GM12872 (cell line): ENCODE measurements around the gene CLTC.

Experiments
- TF ChIP-seq, protein P1 (sequence below): IDR thresholded peaks from 3 replicates; pipeline ENCODE4 v1.5.1; 2011; ENCODE audit warnings: low read depth, mild to moderate bottlenecking, low read length, moderate library complexity; ENCODE audit not compliant: insufficient read depth

The CLTC gene

DNA sequence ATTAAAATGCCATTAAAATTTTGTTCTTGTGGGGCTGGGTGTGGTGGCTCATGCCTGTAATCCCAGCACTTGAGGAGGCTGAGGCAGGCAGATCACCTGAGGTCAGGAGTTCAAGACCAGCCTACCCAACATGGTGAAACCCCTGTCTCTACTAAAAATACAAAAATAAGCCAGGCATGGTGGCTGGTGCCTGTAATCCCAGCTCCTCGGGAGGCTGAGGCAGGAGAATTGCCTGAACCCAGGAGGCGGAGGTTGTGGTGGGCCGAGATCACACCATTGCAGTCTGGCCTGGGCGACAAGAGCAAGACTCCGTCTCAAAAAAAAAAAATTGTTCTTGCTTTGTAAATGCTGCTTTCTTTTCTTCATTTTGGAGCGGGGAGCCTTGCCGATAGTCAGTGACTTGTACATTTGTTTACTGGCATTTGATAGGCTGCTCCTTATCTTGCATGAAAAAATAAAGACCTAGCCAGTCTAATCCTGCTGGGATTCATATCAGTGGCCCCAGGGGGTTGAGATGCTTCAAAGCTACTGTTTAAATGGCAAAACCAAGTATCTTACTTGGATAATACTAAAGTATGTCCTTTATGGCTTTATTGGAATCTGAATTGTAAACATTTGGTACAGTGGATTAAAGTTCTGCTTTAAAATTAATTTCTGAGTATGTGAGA lies 3.3 kb upstream of the CLTC start:
- TF ChIP-seq, protein P1, sequence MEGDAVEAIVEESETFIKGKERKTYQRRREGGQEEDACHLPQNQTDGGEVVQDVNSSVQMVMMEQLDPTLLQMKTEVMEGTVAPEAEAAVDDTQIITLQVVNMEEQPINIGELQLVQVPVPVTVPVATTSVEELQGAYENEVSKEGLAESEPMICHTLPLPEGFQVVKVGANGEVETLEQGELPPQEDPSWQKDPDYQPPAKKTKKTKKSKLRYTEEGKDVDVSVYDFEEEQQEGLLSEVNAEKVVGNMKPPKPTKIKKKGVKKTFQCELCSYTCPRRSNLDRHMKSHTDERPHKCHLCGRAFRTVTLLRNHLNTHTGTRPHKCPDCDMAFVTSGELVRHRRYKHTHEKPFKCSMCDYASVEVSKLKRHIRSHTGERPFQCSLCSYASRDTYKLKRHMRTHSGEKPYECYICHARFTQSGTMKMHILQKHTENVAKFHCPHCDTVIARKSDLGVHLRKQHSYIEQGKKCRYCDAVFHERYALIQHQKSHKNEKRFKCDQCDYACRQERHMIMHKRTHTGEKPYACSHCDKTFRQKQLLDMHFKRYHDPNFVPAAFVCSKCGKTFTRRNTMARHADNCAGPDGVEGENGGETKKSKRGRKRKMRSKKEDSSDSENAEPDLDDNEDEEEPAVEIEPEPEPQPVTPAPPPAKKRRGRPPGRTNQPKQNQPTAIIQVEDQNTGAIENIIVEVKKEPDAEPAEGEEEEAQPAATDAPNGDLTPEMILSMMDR = no peak

DNA sequence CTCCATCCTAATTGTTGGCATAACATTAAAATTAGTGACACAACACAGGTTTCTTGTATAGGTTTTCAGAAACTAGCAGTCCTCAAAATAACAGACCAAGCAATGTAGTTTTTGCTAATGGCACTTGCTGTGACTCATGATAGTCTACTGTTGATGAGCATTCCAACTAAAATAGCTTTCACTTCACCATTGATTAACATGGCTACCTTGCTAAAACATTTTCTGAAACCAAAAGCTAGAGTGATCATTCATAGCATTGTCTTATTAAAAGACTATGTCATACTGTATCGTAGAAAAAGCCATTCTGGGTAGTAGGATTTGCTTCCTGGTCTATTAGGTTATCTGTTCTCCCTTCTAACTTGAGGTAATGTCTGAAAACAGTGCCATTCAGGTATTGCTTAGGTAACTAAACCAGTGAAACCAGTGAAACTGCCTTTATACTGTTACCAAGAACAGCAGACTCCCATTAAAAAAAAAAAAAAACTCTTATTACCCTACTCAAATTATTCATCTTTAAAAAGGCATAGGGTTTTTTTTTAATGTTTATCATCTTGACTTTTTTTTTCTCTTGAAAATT lies 2.5 kb upstream of the CLTC start:
- TF ChIP-seq, protein P1 = no peak

DNA sequence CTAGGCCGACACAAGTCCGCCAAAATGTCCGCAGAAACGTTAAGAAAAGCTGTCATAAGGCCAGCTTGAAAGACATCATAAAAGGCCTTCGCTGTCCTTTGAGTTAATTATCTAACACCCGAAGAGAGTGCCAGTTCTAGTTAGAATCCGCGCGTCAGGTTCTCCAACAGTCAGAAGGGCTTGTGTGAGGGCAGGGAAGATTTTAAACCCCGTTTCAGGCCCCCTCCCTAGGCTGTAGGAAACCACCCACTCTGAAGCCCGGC lies 729 bp upstream of the CLTC start:
- TF ChIP-seq, protein P1 = no peak

DNA sequence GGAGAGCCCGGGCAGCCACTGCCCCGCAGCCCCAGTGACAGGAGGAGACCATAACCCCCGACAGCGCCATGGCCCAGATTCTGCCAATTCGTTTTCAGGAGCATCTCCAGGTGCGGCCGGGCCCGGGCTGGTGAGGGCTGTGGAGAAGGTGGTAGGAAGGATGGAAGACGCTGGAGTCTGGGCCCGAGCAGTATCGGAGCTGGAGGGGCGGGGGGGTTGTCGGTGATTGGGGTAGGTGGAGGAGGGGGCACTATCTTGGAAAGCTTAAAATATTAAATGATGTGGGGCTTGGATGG lies 317 bp downstream of the CLTC start:
- TF ChIP-seq, protein P1 = no peak

DNA sequence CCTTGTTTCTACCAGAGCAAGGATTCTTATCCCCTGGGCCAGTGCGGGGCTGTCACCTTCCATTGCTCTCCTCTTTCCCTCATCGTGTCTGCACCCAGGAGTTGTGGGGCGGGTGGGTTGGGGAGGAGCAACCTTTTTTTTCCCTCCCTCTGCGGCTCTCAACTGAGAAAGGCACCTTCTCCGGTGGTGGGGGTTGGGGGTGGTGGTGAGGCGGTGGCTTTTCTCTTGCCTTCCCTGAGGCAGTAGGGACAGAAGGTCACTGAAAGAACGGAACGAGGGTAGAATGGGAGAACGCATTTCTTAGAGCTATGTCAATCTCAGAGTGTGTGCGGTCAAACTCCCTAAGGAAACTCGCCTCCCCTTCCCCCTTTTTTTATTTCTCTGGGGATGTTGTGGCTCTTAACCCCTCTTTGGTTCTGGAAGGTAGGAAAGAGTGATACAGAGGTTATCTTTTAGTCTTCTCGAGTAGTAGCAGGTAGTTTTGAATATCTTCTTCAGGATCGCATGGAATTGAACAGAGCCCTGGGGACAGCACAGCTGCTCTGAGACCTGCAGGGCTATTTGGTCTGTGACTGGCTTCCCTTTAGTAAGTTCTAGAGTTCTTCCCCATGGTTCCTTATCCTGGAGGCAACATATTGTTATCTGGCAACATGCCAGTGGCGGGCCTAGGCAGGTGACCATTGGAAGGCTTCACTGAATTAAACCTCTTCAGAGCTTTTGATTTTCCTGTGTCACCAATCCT lies 994 bp downstream of the CLTC start:
- TF ChIP-seq, protein P1 = no peak

DNA sequence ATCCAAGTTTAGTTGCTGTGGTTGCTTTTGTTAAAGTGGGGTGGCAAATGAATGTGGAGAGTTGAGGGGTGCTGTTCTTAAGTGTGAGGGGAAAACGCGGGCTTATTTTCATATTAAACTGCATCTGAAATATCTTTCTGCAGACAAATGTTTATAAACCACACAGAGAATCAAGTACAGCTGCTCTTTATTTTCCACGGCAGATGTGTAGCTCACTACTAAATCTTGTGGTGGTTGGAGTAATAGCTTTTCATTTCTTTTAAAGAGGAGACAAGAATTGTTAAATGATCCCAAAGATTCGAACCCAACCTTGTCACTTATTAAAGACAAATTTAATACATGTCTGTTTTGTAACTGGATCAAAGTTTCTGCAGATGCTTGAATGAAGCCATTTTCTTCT lies 2.1 kb downstream of the CLTC start:
- TF ChIP-seq, protein P1 = no peak

DNA sequence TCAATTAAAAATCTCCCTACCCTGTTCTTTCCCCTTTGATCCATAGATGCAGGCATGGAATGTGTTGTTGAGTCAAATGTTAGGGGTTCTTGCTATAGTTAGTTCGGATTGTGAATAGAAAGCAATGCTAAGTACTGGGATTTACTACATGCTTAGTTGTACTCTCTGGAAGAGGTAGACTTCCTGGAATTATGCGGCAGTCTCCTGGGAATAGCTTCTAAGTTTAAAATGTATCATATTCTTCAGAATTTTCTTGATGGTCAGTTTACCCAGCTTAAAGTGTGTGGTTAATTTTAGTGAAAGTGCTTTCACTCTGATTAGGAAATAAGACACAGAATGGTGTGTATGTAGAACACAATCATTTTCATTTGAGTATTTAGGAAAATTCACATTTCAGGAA lies 3.5 kb downstream of the CLTC start:
- TF ChIP-seq, protein P1 = no peak
